ENCODE data around the gene HDLBP.

The HDLBP gene

DNA sequence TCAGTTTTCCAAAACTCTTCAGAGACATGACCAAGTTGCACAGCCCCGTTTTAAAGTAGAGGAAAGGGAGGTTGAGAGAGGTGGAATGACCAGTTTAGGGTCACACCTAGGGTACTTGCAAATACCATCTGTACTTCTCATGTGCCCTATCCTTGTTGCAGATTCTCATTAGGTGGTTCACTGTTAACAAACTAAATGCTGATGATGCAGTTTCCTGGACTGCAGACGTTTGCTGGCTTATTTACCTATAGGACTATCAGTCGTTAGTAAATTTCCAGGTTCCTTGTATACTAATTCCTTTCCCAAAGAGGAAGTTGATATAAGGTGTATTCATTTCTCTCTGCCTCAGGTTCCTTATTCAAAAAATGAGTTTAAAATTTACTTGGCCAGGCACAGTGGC, 42.1 kb upstream of the HDLBP start:
- TF ChIP-seq, protein P1, sequence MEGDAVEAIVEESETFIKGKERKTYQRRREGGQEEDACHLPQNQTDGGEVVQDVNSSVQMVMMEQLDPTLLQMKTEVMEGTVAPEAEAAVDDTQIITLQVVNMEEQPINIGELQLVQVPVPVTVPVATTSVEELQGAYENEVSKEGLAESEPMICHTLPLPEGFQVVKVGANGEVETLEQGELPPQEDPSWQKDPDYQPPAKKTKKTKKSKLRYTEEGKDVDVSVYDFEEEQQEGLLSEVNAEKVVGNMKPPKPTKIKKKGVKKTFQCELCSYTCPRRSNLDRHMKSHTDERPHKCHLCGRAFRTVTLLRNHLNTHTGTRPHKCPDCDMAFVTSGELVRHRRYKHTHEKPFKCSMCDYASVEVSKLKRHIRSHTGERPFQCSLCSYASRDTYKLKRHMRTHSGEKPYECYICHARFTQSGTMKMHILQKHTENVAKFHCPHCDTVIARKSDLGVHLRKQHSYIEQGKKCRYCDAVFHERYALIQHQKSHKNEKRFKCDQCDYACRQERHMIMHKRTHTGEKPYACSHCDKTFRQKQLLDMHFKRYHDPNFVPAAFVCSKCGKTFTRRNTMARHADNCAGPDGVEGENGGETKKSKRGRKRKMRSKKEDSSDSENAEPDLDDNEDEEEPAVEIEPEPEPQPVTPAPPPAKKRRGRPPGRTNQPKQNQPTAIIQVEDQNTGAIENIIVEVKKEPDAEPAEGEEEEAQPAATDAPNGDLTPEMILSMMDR (IDR thresholded peaks at IDR 0.05; ENCODE audit: low read length, missing control alignments) = no peak
- H3K4me3 ChIP-seq (replicated peaks; ENCODE audit: low read depth, low read length) = peak overlapping the region; percentile 87
- no peak for DNase-seq (ENCODE audit: low read depth)

DNA sequence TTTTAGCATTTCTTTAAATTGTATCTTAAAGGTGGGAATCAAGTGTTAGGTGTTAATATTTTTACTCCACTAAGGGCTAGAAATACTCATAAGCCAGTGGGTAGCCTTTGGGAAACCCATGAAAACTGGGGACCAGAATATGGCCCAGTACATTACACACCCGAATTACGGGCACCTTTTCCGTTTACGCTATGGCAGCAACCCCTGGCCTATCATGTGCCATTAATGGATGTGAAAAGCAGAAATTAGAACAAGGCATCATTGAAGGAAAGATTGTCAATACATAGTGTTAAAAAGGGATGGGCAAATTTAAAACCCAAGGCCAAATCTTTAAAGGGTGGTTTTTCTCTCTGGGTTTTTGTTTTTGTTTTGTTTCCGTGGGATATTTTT, 41.4 kb upstream of the HDLBP start:
- peak overlapping the region; percentile 87 for H3K4me3 ChIP-seq (replicated peaks; ENCODE audit: low read depth, low read length)
- DNase-seq (ENCODE audit: low read depth) = no peak
- TF ChIP-seq, protein P1 (IDR thresholded peaks at IDR 0.05; ENCODE audit: low read length, missing control alignments) = no peak

GRCh38 chr2:241355983-241356870, 40.8 kb upstream of the HDLBP start, which contains the start of gene FARP2:
FARP2 (plus strand) TSS chr2:241356285; CDS start chr2:241373108, 16,823 bp downstream.
- peak; percentile 99 for DNase-seq (ENCODE audit: low read depth)
- TF ChIP-seq, protein P1 (IDR thresholded peaks at IDR 0.05; ENCODE audit: low read length, missing control alignments) = no peak
- H3K4me3 ChIP-seq (replicated peaks; ENCODE audit: low read depth, low read length) = peak within 1 kb of the TSS; percentile 87

GRCh38 chr2:241354668-241355658, 39.5 kb upstream of the HDLBP start:
- TF ChIP-seq, protein P1 (IDR thresholded peaks at IDR 0.05; ENCODE audit: low read length, missing control alignments) = no peak
- DNase-seq (ENCODE audit: low read depth) = peak; percentile 79
- H3K4me3 ChIP-seq (replicated peaks; ENCODE audit: low read depth, low read length) = peak overlapping the region; percentile 20

- no peak for DNase-seq (ENCODE audit: low read depth)
- H3K4me3 ChIP-seq (replicated peaks; ENCODE audit: low read depth, low read length) = no peak overlapping the region
- TF ChIP-seq, protein P1 (IDR thresholded peaks at IDR 0.05; ENCODE audit: low read length, missing control alignments) = no peak
Measured at GRCh38 chr2:241352227-241352626, 36.8 kb upstream of the HDLBP start.

DNA sequence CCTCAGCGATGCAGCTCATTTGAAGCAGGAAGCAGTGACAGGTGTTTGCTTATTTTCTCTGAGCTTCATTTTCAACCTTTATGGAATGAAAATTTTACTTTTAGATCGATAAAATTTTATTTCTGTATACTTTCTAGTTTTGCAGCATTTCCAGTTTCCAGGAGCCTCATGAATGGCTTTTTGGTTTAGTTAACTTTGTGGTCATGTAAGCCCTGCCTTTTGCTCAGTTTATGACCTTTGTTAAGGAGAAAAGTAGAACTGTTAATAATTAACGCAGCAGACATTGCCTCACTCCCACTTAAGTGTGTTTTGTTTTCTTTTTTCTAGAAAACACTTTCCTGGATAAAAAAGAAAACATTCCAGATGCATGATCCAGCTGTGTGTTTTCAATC, 36.2 kb upstream of the HDLBP start:
- TF ChIP-seq, protein P1 (IDR thresholded peaks at IDR 0.05; ENCODE audit: low read length, missing control alignments) = no peak
- DNase-seq (ENCODE audit: low read depth) = no peak
- no peak overlapping the region for H3K4me3 ChIP-seq (replicated peaks; ENCODE audit: low read depth, low read length)

All from fibroblast of pulmonary artery (primary cell).